ENCODE results near the gene ARHGEF28.
A peak's percentile ranks its signal among the peaks of the same experiment; 100 is the strongest.

ARHGEF28 gene

DNA sequence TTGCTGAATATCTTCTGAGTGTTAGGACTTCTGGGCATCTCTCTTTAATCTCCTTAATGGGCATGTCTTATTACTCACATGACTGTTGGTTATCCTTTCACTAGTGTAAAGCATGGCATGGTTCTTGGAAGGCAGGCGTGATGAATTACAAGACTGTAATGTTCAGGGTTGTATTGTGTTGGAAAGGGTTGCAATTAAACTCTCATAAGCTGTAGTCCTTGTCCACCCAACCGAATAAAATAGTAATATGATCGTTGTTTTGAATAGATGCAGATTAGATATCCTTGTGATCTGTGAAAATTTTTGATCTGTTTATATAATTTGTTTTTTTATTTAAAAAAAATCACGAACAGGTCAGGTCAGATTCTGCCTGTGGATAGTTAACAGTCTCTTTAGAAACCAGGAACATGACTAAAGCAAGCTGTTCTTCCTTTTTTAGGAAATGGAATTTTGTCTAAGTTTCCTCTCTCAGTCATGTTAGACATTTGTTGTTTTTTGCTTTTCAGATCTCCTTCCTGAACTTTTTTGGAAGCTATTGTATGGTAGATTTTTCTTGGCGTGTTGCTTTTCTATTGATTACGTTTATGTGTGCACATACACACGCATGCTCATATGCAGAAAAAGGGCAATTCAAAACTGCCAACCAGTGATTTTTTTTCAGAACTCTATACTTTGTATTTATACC lies 121.8 kb downstream of the ARHGEF28 start:
- no peak for DNase-seq

DNA sequence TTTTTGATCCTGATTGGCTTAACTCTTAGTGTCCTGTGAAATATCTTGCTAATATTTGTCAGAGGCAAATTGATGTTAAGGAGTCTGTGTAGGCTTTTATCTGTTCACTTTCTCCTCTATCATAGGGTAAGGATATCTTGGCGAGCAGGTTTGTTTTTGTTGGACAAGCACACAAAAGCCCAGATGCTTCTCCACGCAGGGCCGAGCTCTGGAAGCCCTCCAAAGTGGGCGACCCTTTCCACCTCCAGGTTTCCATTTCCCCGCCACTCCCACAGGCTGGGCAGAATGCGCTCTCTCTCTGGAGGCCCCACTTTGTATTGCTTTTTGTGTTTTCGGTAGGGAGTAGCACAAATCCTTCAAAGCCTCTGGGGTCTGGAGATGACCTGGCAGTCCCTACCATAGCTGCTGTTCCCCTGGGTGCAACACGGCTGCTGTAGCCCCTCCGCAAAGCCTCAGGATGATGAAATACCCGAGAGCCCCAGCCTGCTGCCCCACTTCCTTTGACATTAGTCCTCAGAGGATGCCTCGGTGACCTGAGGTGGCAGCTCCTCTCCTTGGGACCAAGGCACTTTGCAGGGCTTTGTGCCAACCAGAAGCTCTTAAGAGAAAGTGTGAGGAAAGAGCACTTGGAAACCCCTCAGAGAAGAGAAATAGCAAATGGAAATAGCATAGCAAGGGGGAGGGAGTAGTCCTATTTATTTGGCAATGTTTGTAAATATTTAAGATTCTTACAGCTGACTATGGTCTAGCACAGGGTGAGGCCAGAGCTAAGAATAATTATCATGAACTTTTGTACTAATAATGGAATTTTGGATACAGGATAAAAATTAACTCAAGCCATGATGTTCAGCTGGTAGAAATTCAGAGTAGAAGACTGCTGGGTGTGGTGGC lies 122.8 kb downstream of the ARHGEF28 start:
- no peak for DNase-seq

- DNase-seq, result no peak
These were observed 123.7 kb downstream of the ARHGEF28 start for GRCh38 chr5:73749485-73750270.

DNA sequence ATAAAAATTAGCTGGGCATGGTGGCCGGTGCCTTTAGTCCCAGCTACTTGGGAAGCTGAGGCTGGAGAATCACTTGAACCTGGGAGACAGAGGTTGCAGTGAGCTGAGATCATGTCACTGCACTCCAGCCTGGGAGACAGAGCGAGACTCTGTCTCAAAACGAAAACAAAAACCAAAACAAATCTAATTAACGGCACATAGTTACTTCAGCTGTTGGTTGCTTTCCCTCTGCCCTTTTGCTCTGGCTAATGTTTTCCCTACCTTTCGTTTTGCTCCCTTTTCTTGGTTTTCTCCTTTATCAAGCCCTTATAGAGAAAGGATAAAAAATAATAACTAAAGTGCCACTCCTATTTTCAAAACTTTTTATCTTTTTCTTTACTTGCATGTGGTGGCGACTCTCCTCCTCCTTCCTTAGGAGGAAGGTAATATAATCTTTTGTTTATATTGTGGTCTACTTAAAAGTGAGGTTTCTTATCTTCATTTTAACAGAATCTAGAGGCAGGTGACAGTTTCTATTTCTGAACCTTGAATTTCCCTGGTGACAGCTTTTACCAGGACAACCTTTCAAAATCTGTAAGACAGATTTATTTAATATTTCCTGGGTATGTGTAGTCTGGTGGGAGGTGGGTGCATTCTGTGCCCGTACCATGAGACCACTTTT lies 125.4 kb downstream of the ARHGEF28 start:
- DNase-seq, result no peak

DNA sequence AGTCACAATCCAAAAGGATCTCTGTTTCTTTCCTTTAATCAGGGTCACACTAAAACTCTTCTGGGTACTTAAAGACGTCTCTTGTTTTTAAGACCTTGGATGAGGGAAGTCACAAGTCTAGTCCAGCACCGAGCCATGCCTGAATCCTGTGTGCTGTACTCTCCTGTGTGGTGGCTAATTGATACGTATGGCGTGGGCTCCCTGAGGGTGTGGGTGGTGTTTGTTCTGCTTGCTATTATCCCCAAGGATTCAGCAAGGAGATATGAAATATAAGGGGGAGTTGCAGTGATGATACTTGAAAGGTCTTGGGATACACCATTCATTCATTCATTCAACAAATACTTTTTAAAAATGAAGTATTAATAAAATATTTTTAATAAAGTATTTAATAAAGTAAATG lies 128.3 kb downstream of the ARHGEF28 start:
- DNase-seq, result no peak

DNA sequence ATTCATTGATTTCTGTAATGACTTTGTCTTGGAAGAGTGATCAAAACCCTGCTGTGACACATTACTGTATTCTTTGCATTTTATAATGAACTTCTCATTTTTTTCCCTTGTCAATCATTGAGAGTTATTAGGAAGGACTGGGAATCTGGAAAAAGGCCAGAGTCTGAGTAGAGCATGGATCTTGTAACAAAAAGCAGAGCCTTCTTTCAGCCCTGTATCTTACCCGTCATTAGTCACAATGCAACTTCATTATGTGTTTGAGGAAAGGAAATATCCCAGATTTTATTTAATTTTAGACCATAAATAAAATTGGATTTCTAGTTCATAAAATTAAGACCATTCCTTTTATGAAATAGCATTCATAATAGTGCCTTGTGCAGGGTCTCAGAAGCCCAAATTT lies 131.4 kb downstream of the ARHGEF28 start:
- DNase-seq, result no peak

- DNase-seq, result no peak
These were observed 133.8 kb downstream of the ARHGEF28 start for GRCh38 chr5:73759771-73760170.

DNA sequence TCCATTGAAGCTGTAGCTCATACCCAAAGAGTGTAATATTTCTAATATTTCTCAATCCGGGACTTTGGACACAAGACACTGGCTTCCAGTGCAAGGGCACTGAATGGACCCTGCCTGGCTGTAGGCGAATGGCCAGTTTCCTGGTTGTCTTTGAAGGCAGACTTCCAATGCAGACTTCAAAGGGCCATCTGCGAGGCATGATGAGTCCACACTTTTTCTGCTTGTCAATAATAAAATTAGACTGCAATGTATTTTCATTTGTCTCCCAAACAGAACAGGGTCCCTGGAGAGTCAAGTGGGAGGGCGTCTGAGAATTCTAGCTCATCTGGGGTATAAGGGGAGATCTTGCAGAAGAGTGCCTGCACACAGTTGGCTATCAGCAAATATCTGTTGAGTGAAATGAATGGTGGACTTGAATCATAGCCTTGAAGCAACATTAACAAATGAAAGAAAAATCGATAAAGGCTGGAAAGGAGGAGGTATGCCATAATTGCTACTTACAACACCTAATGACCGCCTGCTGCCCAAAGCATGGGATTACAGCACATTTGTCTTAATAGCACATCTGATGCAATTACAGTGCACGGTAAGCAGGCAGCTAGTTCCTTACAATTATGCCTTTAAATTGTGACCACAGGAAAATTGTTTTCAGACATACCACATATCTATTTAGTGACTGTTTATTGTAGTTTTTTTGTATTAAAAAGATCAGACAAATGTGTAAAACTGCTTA lies 137.5 kb downstream of the ARHGEF28 start:
- peak; percentile 97 for DNase-seq

DNA sequence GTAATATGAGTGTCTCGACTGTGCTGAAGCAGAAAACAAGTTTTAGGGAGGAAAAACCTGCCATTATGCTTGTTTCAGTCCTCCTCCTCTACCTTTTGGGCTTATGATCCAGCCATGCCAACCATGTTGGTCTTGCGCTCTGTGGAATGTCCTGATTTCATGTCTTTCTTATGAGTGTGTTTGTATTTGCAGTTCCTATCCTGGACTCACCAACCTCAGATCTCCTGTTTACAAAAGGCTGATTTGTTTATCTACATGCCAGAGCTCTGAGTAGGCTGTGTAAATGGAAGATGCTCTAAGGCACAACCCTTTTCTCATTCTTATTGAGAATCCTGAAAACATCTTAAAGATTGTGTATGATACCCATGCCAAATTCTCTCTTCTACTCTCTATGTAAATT lies 138.6 kb downstream of the ARHGEF28 start:
- DNase-seq, result no peak

GRCh38 chr5:73764996-73765395 lies 139.0 kb downstream of the ARHGEF28 start:
- DNase-seq, result no peak

DNA sequence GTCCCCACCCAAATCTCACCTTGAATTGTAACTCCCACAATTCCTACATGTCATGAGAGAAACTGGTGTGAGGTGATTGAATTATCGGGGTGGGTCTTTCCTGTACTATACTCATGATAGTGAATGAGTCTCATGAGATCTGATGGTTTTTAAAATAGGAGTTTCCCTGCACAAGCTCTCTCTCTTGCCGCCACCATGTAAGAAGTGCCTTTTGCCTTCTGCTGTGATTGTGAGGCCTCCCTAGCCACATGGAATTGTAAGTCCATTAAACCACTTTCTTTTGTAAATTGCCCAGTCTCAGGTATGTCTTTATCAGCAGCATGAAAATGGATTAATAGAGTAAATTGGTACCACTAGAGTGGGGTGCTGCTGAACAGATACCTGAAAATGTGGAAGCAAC lies 140.9 kb downstream of the ARHGEF28 start:
- no peak for DNase-seq

DNA sequence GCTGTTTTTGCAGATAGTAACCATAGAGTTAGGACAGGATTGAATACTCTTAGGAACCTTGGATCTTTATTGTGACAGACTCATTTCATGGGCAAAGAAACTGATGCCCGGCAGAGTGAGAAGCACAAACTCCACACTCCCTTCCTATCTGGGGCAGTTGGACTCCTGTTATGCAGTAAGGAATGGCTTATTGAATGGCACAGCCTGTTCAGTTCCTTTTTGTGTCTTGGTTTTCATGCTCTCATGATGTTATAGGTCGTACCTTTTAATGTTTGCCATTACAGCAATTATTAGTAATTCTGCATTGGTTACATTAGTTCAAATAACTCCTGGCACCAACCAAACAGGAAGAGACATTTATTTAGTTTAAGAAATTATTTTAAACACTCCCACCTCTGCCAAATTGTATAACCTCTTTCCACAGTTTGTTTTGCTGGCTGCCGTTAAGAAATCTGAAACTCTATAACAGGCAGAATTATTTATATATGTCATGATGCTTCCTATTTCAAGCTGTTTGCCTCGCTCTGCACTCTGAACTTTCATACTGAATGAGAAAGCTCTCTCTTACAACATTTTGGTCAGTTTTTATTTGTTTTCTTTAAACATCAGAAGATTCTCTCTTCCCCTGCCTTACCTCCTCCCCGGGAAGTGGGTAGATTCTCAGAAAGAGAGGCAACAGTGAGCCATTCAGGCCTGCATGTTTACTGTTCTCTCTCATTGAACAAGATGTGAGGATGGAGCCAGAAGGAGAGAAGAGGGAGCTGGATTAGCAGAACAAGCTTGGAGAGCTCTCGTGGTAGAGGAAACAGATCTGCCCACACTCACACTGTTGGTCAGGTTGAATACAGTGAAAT lies 144.4 kb downstream of the ARHGEF28 start:
- peak; percentile 2 for DNase-seq

DNA sequence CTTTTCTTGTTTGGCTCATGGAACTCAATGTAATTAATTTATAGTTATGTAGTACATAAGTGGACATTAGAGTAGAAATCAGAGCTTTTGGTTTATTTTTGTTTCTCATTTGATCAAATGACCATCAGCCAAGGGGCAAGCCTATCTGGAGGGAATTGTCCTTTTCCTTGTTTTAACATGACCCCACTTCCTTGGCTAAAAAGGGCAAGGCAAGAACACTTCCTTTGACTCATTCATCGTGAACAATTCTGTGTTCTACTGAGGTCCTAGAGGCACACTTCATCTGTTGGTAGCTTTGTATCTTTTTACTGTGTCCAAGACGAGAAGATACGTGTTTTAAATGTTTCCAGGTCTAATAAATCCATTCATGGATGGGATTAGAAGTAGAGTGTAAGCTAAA lies 148.9 kb downstream of the ARHGEF28 start:
- no peak for DNase-seq

DNA sequence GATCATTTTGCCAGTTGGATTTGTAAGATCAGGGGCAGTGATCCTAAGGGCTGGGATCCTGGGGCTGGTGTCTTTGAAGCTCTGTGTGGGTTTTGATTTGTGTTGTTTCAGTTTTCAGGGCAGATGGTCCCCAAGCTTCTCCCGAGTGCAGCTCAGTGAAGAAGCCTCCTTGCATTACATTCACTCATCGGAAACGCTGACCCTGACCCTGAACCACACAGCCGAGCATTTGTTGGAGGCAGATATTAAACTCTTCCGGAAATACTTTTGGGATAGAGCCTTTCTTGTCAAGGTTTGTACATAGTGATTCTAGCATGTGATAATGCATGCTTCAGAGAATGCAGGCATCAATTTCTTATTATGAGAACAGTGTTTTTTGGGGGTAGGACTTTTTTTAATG lies 150.4 kb downstream of the ARHGEF28 start:
- no peak for DNase-seq

GRCh38 chr5:73777192-73777591 lies 151.2 kb downstream of the ARHGEF28 start:
- DNase-seq, result no peak

DNA sequence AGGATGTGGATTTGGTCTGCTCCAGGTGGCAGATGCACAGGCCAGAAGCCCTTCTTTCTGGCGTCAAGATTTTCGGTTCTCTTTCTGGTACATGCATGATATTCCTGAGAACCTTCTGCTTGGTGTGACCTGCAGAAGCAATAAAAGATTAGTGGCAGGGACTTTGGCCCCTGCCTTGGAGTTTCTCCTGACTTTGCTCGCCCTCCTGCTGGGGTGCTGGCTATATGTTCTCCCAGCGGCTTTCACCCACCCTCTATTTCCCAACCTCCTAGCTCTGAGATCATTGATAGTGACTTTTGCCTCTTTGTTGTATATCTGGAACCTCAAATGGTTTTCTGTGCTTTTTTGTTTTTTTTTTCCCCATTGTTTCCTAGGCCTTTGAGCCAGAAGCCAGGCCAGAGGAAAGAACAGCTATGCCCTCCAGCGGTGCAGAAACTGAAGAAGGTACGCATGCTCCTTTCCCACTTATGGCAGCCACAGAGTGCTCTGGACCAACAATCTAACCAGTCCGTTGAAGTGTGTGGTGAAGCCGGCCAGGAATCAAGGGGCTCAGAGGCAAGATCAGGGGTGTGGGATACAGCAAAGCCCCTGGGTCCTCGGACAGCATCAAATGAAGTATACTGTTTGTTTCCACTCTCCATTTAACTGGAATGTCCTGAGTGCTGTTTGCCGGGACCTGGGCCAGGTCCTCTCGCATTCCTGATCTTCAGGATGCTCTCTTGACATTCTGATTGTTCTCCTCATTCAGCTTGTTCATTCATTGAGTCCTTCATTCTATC lies 154.5 kb downstream of the ARHGEF28 start:
- DNase-seq, result no peak

- DNase-seq, result no peak
These were observed 155.2 kb downstream of the ARHGEF28 start for GRCh38 chr5:73781107-73781768.

DNA sequence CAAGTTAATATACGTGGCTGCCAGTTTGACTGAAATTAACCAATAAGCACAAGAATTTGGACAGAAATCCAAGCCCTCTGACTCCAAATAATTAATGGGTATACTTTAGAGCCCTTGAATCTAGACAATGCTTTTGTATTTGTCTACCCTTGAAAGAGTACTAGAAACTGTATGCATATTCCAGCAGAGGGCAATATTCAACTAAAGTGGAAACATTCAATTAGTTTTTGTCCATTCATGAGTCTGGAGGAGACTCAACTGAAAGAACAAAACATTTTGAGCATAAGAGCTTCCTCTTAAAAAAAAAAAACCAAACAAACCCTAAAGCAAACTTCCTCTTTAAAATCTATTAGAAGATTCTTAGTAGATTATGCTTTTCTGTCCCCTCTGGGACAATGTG lies 157.8 kb downstream of the ARHGEF28 start:
- no peak for DNase-seq

DNA sequence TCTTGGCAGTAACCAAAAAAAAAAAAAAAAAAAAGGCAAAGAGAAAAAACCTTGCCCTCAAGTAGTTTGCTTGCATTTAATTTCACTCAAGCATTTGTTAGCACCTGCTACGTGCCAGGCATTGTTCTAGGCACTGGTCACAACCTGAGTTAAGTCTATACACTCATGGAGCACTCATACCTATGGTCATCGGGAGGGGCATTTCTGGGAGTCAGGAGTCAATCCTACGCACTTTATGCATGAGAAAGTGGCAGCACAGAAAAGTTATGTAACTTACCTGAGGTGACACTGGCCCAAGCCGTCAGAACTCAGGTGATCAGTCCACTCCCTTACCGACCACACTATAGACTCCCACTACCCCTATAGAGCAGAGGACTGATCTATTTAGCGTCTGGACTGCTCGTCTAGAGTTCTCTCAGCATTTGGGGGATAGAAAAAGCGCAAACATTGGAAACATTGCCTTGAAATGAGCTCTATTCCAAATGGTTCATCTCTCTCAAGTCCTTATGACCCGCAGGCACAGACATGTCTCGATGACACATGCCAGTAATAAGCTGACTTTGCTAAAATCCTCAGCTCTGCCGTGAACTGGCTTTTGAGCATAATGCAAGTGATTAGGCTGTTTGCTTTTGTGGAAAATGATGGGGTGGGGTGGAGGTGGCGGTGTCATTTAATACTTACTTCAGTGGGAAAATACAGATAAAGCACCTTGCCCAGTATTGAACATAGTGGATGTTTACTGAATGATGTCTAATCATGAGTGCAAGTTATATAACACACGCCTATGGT lies 160.2 kb downstream of the ARHGEF28 start:
- peak; percentile 34 for DNase-seq
